ENCODE data around the gene ZNF75A.

DNA sequence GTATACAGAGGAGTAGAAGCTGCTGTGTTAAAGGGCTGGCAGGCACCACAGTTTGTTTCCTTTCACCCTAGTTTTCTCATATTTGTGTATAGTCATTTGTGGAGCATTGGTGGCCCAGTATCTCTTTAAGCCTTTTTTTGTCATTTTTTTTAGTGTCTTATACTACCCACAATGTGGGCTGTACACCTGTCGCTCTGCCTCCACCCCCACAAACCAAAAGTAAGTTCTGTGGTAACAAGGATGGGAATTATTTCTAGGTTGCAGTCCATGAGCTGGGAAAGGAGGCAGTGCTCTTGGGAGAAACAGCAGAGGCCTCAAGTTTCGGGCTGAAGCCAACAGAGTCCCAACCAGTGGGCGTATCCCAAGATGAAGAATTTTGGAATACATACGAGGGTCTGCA, 6.2 kb downstream of the ZNF75A start:
- TF ChIP-seq, protein P1, sequence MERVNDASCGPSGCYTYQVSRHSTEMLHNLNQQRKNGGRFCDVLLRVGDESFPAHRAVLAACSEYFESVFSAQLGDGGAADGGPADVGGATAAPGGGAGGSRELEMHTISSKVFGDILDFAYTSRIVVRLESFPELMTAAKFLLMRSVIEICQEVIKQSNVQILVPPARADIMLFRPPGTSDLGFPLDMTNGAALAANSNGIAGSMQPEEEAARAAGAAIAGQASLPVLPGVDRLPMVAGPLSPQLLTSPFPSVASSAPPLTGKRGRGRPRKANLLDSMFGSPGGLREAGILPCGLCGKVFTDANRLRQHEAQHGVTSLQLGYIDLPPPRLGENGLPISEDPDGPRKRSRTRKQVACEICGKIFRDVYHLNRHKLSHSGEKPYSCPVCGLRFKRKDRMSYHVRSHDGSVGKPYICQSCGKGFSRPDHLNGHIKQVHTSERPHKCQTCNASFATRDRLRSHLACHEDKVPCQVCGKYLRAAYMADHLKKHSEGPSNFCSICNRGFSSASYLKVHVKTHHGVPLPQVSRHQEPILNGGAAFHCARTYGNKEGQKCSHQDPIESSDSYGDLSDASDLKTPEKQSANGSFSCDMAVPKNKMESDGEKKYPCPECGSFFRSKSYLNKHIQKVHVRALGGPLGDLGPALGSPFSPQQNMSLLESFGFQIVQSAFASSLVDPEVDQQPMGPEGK (CRISPR knock-in tag; IDR thresholded peaks at IDR 0.05; ENCODE audit: borderline replicate concordance): no peak
- TF ChIP-seq TSHZ2 (CRISPR knock-in tag; IDR thresholded peaks at IDR 0.05) (no peak), ZFP30 (CRISPR knock-in tag; IDR thresholded peaks at IDR 0.05) (no peak), TOX (CRISPR knock-in tag; IDR thresholded peaks at IDR 0.05; ENCODE audit: borderline replicate concordance) (no peak), SNAI2 (CRISPR knock-in tag; IDR thresholded peaks at IDR 0.05) (no peak)
- TF ChIP-seq, protein P2, sequence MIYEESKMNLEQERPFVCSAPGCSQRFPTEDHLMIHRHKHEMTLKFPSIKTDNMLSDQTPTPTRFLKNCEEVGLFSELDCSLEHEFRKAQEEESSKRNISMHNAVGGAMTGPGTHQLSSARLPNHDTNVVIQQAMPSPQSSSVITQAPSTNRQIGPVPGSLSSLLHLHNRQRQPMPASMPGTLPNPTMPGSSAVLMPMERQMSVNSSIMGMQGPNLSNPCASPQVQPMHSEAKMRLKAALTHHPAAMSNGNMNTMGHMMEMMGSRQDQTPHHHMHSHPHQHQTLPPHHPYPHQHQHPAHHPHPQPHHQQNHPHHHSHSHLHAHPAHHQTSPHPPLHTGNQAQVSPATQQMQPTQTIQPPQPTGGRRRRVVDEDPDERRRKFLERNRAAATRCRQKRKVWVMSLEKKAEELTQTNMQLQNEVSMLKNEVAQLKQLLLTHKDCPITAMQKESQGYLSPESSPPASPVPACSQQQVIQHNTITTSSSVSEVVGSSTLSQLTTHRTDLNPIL (CRISPR knock-in tag; IDR thresholded peaks at IDR 0.05; ENCODE audit: low read depth): no peak
